Left ventricle myocardium superior (tissue), 1 donor: ENCODE data around the gene WNT1. TPM values are rescaled to one million over a fixed set of nuclear protein-coding genes. Genes with fewer than 3 reads are reported as not detected.

Experiments
- ATAC-seq: fragments of 200-7000 bp; cut with Tn5 transposase; one replicate; pipeline ENCODE4 v1.9.1; 2020; ENCODE audit warnings: mild to moderate bottlenecking, moderate library complexity
- DNase-seq: peaks from one replicate; pipeline ENCODE4 v3.0.0-alpha.2; 2020
- intact Hi-C: fragments of 100-400 bp; cut with micrococcal nuclease; formaldehyde crosslinking; loops from one replicate; pipeline ENCODE4 v1.11.0; 2022
- total RNA-seq: library from RNA; stranded (reverse); fragmentation: NEBNext Ultra II Directional; extraction: Animal tissue kit (Norgen Biotek cat#: 25700); gene quantifications from one replicate; pipeline ENCODE4 v1.2.1, GENCODE V29; 2021
- donor health status: DM: no; HTN: yes; CAD: no; lungs with severe emphysema.

Gene WNT1
- total RNA-seq, 1 donor from 2014 or later: not detected

- intact Hi-C loops: no loop called here
- DNase-seq (no peak), ATAC-seq (no peak)
Observed at GRCh38 chr12:49019443-49020324, 41.6 kb downstream of the WNT1 start.

- DNase-seq (no peak), ATAC-seq (no peak)
- intact Hi-C loops: no loop called here
Observed at GRCh38 chr12:49020441-49020840, 42.3 kb downstream of the WNT1 start.

GRCh38 chr12:49021292-49021915, 43.3 kb downstream of the WNT1 start:
- DNase-seq: no peak
- intact Hi-C loops: no loop called here

GRCh38 chr12:49022558-49023178, 44.5 kb downstream of the WNT1 start:
- DNase-seq: no peak
- ATAC-seq: no peak
- intact Hi-C loops: no loop called here

More at GRCh38 chr12:49021292-49021915, 43.3 kb downstream of the WNT1 start:
- no peak for ATAC-seq

DNA sequence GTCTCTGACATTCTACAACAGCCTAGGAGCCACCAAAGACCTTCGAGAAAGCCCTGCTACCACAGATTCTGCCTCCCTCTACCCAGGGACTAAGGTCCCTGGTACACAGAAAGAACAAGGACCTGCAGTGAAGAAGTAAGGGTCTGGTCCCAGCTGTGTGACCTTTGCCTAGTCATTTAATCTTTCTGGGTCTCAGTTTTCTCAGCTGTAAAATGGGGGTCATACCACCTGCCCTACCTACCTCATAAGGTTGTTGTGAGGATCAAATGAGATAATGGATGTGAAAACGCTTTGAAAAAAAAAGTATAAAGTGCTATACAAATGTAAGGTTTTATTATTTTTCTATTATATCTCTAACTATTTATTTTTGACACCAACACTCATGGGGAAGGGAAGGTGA, 45.7 kb downstream of the WNT1 start:
- intact Hi-C loops: no loop called here
- DNase-seq (no peak), ATAC-seq (no peak)

DNA sequence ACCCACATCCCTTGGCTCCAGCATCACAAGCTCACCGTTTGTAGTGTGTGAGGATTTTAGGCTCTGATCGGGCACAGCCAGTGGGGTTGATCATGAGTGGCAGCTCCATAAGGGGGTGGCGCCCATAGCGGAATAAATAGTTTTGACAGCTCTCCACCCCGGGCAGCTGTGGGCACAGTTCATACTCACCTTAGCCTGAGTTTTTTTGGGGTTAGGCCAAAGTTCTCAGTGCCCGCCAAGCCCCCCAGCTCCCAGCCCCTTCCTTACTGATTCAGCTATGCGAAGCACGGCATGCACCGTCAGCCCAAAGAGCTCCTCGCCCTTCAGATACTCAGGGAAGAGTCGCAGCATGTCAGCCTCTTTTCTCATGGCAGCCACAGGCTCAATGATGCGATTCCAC, 46.4 kb downstream of the WNT1 start:
- intact Hi-C loops: no loop called here
- DNase-seq (no peak), ATAC-seq (no peak)

- no peak for ATAC-seq
- no peak for DNase-seq
- intact Hi-C loops: no loop called here
Observed at GRCh38 chr12:49025463-49025862, 47.3 kb downstream of the WNT1 start.

GRCh38 chr12:49026101-49026500, 48.0 kb downstream of the WNT1 start:
- ATAC-seq (no peak), DNase-seq (no peak)
- intact Hi-C loops: no loop called here

DNA sequence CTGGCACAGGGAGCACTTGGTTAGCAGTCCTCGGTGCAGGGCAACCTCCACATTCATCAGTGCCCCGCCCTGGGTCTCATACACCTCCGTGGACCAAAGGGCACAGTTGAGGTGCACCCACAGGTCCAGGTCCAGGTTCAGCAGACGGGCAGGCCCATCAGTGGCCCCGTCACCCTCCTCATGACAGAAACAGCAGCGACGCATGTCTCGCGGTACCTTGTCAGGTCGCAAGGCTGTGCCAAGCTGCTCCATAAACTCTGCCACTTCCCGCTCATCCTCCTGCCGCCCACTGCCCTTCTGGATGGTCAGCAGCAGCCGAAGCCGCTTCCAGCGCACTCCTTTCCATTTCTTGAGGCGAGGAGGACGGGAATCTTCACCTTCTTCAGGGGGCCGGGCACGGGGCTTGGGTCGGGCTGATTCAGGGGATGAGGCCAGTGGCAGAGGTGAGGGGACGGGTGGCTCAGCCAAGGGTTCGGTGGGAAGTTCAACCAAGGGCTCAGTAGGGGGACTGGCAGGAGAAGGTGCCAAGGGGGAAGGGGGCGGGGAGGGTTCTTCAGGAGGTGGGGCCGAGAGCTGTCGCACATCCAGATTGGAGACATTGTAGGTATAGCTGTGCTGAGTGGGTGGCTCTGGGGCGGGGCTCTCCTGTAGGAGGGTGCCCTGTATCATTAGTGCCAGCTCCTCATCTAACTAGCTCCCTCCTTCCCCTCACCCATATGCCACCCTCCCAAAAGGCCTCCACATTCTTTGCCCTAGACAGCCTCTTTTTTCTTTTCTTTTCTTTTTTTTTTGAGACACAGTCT, 48.8 kb downstream of the WNT1 start:
- no peak for ATAC-seq
- intact Hi-C loops: no loop called here
- no peak for DNase-seq

DNA sequence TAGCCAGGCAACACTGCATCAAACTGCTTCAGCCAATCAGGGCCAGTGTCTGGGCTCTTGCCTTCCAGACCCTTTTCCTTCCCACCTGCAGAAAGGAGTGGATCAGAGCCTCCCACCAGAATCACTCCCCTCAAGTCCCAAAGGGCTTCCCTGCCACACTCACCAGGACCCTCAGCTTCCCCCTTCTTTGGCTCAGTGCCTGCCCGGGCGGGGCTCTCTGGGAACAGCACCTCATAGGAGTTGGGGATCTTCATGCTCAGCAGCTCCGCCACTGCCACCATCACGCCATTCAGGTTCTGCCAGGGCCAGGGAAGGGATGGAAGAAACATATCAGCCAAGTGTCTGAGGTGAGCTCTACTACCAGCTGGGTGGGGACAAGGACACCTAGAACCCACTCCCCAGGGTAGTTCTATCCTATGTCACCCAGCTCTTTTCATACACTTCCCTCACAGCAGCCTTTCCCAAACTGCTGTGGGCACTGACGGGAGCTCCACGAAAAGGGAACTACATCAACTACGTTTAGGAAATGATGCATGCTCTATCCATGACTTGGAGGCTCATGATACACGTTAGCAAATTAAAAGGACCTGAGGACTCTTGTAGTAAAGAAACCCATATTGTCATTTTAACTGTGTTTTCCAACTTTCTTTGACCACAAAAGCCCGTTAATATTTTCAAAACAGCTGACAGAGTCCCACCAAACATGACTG, 49.9 kb downstream of the WNT1 start:
- intact Hi-C loops: no loop called here
- no peak for DNase-seq

DNA sequence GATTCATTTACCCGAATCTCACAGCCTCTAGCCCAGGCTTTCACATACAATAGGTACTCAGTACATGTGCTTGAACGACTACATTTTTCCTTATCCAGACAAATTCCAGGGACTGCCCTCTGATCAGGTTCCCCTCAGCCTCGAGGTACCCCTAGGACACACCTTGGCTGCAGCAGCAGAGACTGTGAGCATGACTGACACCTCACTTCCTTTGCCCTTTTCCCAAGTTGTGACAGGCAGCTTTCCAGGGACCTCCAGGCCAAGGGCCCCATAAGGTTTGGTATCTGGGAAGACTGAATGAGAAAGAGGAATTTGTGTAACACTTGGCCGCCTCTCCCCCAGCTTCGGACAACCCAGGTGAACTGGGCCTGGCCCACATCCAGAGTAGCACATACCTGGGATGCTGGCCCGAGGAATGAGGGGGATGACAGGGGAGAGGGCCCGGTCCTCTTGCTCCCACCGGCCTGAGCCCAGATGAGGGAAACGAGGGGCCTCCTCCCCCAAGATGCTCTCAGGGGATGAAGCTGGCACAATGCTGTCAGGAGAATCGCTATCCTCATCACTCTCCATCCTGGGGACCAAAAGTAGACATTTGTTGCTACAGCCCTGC, 50.6 kb downstream of the WNT1 start:
- ATAC-seq: no peak
- intact Hi-C loops: no loop called here
- DNase-seq: no peak

More for the DNA sequence above, 49.9 kb downstream of the WNT1 start:
- ATAC-seq: no peak

- ATAC-seq (no peak), DNase-seq (no peak)
- intact Hi-C loops: no loop called here
Observed at GRCh38 chr12:49030119-49030518, 52.0 kb downstream of the WNT1 start.

GRCh38 chr12:49030714-49031572, 52.8 kb downstream of the WNT1 start:
- intact Hi-C loops: no loop called here
- no peak for ATAC-seq
- DNase-seq: no peak

- intact Hi-C loops: no loop called here
- peak; percentile 36 for DNase-seq
- ATAC-seq: no peak
Observed at GRCh38 chr12:49031573-49032161, 53.5 kb downstream of the WNT1 start.
